G401 (cell line): ENCODE results near the gene HDAC2. TPM values are rescaled to one million over a fixed set of nuclear protein-coding genes. Genes with fewer than 3 reads are reported as not detected.

Source experiments
- total RNA-seq: library from RNA; depleted of rRNA; stranded (reverse); fragments of >200 nt; shearing (Covaris generic); gene quantifications from 2 replicates; pipeline ENCODE4 v1.2.3, GENCODE V29; 2014; rRNA removed

The HDAC2 gene
- total RNA-seq, 1 experiment from 2014 or later = 213 TPM

Other genes starting within 250 kb of the HDAC2 start
- gene MARCKS, start 113.8 kb downstream of the HDAC2 start, total RNA-seq = not detected in 2 replicates